ENCODE measurements around the gene CALHM3. TPM values are rescaled to one million over a fixed set of nuclear protein-coding genes. Genes with fewer than 3 reads are reported as not detected.

The CALHM3 gene
- total and polyA plus RNA-seq, 2 donors (not counting 3 experiments of a cell fraction or from before 2014, with no cell fraction given), result not detected

DNA sequence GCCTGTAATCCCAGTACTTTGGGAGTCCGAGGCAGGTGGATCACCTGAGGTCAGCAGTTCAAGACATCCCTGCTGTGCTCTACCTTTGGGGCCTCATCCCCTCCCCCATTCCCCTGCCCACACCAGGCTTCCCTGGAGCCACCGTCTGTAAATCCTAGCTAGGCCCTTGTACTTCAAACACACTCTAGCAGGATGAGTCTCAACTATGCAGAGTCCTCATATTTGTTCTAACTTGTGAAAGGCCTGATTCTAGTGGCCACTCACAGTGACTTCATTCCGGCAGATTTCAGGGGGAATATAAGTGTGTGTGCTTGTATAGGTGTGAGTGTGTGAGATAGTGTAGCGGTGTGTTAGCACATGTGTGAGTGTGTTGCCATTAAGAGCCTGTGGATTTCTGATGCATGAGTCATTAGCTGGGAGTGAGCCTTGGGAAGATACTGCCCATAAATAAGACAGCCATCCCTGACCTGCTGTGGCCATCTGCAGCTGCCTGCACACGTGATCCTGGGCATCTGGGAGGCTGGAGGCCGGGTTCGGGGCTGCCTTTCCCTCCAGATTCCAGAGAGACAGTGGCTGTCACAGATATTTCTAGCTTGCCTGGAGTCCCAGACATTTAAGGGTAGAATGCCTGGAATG, 12.8 kb upstream of the CALHM3 start:
- CTCF ChIA-PET, result interaction anchor here (1.2 to 4.6 kb wide), 8 partner anchors 8 to 194 kb away, joined by 3 to 17 read pairs (median 8); no protein-coding TSS in a partner anchor
- POLR2A ChIA-PET, result interaction anchor here (0.7 kb wide), 1 partner anchor 46 kb away, joined by 3 read pairs; no protein-coding TSS in a partner anchor
- no TSS peak for BruUV-seq (replicated peaks)
- H3K4me3 ChIP-seq (replicated peaks in 1 of 3; ENCODE audit: insufficient read depth in 1 of 3, low read depth in 1 of 3, low read length in 3 of 3), result no peak overlapping the region
- no peak overlapping the region for H3K4me2 ChIP-seq (ENCODE audit: insufficient read depth, low read length)
- no peaks in the 10 kb centered on the region for H3K9me1 ChIP-seq (replicated peaks; ENCODE audit: control insufficient read depth, extremely low read depth, insufficient read depth, low read length)
- DNase-seq (ENCODE audit: low read depth, low spot score) (peak; percentile 38), FAIRE-seq (peak; percentile 44)
- no peak overlapping the region for H2AFZ ChIP-seq (ENCODE audit: low read depth, low read length)
- TF ChIP-seq, protein P1, sequence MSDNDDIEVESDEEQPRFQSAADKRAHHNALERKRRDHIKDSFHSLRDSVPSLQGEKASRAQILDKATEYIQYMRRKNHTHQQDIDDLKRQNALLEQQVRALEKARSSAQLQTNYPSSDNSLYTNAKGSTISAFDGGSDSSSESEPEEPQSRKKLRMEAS (IDR thresholded peaks at IDR 0.05; ENCODE audit: insufficient read depth, insufficient read length), result no peak
- TF ChIP-seq FOS (IDR thresholded peaks at IDR 0.05; ENCODE audit: borderline replicate concordance, insufficient read depth, low read length) (peak; percentile 54), JUN (IDR thresholded peaks at IDR 0.05; ENCODE audit: borderline replicate concordance, insufficient read depth, insufficient read length, low read depth) (peak; percentile 8)
- no peak overlapping the region for H3K9ac ChIP-seq (replicated peaks; ENCODE audit: extremely low read depth, insufficient read depth, low read length)
- H4K20me1 ChIP-seq (replicated peaks; ENCODE audit: control insufficient read depth, extremely low read depth, insufficient read depth, low read length), result no peaks in the 10 kb centered on the region
- H3K9me3 ChIP-seq (replicated peaks; ENCODE audit: control insufficient read depth, insufficient read depth, low read length), result no peaks in the 10 kb centered on the region
- H3K79me2 ChIP-seq (ENCODE audit: control insufficient read depth, insufficient read depth, low read length), result no peaks in the 10 kb centered on the region
- intact Hi-C loops (cut with micrococcal nuclease) (no loop called here), dilution Hi-C loops (cut with MboI; ENCODE audit: extremely low pct_ligation_motif_present, low sequenced_read_pairs) (no loop called here)
- H3K36me3 ChIP-seq (ENCODE audit: control insufficient read depth in 2 of 2, extremely low read depth in 1 of 2, insufficient read depth in 2 of 2, low read length in 2 of 2), result no peaks in the 10 kb centered on the region
- peaks cover 18 to 34% of the 10 kb centered on the region in 2 experiments for H3K27me3 ChIP-seq (ENCODE audit: control insufficient read depth in 2 of 2, insufficient read depth in 2 of 2, low read length in 2 of 2)
- H3K27ac ChIP-seq (ENCODE audit: insufficient read depth, low read depth, low read length), result no peak overlapping the region
- peaks cover 11% of the 10 kb centered on the region for H3K4me1 ChIP-seq (ENCODE audit: control insufficient read depth, extremely low read depth, insufficient read depth, low read length)

DNA sequence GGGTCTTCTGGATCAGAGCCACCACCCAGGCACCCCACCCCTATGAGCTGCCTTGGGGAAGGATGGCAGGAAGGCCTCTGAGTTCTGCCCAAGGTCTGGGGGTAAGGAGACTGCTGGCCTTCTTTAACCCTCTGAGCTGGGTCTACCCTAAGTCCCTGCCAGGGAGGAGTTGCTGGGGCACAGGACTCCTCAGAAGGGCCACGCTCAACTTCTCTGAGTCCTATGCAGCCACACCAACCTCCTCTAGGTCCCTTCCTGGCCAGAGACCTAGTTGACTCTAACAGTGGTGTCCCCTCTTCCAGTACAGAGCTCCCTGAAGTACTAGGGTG, 11.9 kb upstream of the CALHM3 start:
- no peaks in the 10 kb centered on the region for H3K9me1 ChIP-seq (replicated peaks; ENCODE audit: control insufficient read depth, extremely low read depth, insufficient read depth, low read length)
- no peak overlapping the region for H3K9ac ChIP-seq (replicated peaks; ENCODE audit: extremely low read depth, insufficient read depth, low read length)
- intact Hi-C loops (cut with micrococcal nuclease), result no loop called here

More for the DNA sequence above, 11.9 kb upstream of the CALHM3 start:
- H3K79me2 ChIP-seq (ENCODE audit: control insufficient read depth, insufficient read depth, low read length), result no peaks in the 10 kb centered on the region
- dilution Hi-C loops (cut with MboI; ENCODE audit: extremely low pct_ligation_motif_present, low sequenced_read_pairs), result no loop called here
- FAIRE-seq (no peak), DNase-seq (ENCODE audit: low read depth, low spot score) (no peak)
- no peaks in the 10 kb centered on the region for H3K9me3 ChIP-seq (replicated peaks; ENCODE audit: control insufficient read depth, insufficient read depth, low read length)
- H3K36me3 ChIP-seq (ENCODE audit: control insufficient read depth in 2 of 2, extremely low read depth in 1 of 2, insufficient read depth in 2 of 2, low read length in 2 of 2), result no peaks in the 10 kb centered on the region
- no peak overlapping the region for H3K4me3 ChIP-seq (replicated peaks in 1 of 3; ENCODE audit: insufficient read depth in 1 of 3, low read depth in 1 of 3, low read length in 3 of 3)
- TF ChIP-seq POLR2AphosphoS5 (IDR thresholded peaks at IDR 0.05; ENCODE audit: insufficient read depth, low read depth, low read length) (no peak), EZH2 (IDR thresholded peaks at IDR 0.05; ENCODE audit: borderline replicate concordance, low read depth, low read length, severe bottlenecking) (no peak), POLR2A (IDR thresholded peaks at IDR 0.05; ENCODE audit: low read depth, low read length) (no peak), FOS (IDR thresholded peaks at IDR 0.05; ENCODE audit: borderline replicate concordance, insufficient read depth, low read length) (no peak), GATA2 (IDR thresholded peaks at IDR 0.05; ENCODE audit: insufficient read depth, insufficient read length, low read depth, low read length) (no peak), MYC (IDR thresholded peaks at IDR 0.05; ENCODE audit: low read depth, low read length) (no peak), JUN (IDR thresholded peaks at IDR 0.05; ENCODE audit: borderline replicate concordance, insufficient read depth, insufficient read length, low read depth) (no peak)
- TF ChIP-seq, protein P1 (IDR thresholded peaks at IDR 0.05; ENCODE audit: insufficient read depth, insufficient read length), result no peak
- TF ChIP-seq, protein P2, sequence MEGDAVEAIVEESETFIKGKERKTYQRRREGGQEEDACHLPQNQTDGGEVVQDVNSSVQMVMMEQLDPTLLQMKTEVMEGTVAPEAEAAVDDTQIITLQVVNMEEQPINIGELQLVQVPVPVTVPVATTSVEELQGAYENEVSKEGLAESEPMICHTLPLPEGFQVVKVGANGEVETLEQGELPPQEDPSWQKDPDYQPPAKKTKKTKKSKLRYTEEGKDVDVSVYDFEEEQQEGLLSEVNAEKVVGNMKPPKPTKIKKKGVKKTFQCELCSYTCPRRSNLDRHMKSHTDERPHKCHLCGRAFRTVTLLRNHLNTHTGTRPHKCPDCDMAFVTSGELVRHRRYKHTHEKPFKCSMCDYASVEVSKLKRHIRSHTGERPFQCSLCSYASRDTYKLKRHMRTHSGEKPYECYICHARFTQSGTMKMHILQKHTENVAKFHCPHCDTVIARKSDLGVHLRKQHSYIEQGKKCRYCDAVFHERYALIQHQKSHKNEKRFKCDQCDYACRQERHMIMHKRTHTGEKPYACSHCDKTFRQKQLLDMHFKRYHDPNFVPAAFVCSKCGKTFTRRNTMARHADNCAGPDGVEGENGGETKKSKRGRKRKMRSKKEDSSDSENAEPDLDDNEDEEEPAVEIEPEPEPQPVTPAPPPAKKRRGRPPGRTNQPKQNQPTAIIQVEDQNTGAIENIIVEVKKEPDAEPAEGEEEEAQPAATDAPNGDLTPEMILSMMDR (IDR thresholded peaks at IDR 0.05; ENCODE audit: extremely low read depth in 1 of 2, insufficient read depth in 1 of 2, low read depth in 1 of 2, low read length in 2 of 2), result no peak
- H2AFZ ChIP-seq (ENCODE audit: low read depth, low read length), result no peak overlapping the region
- peaks cover 13 to 25% of the 10 kb centered on the region in 2 experiments for H3K27me3 ChIP-seq (ENCODE audit: control insufficient read depth in 2 of 2, insufficient read depth in 2 of 2, low read length in 2 of 2)
- no peaks in the 10 kb centered on the region for H4K20me1 ChIP-seq (replicated peaks; ENCODE audit: control insufficient read depth, extremely low read depth, insufficient read depth, low read length)
- ChIA-PET POLR2A (no interaction called here), CTCF (interaction anchor here (0.6 to 4.6 kb wide), 6 partner anchors 8 to 102 kb away, joined by 3 to 17 read pairs (median 7); no protein-coding TSS in a partner anchor)
- H3K4me1 ChIP-seq (ENCODE audit: control insufficient read depth, extremely low read depth, insufficient read depth, low read length), result peaks cover 11% of the 10 kb centered on the region
- no peak overlapping the region for H3K4me2 ChIP-seq (ENCODE audit: insufficient read depth, low read length)
- BruUV-seq (replicated peaks), result no TSS peak
- no peak overlapping the region for H3K27ac ChIP-seq (ENCODE audit: insufficient read depth, low read depth, low read length)
